ENCODE measurements around the gene CSH1. TPM values are rescaled to one million over a fixed set of nuclear protein-coding genes. Genes with fewer than 3 reads are reported as not detected.
A peak's percentile ranks its signal among the peaks of the same experiment; 100 is the strongest.
"Not testable (repeated sequence)": the region's sequence is repeated elsewhere in the genome, so short reads cannot be mapped to it uniquely, and the experiment has no call there.

Gene CSH1
- polyA plus RNA-seq, 1 donor, result 0.30 TPM

GRCh38 chr17:63869491-63870291 lies 26.7 kb downstream of the CSH1 start:
- no CpG with 5 or more reads among the region's 9 CpGs for WGBS (ENCODE audit: insufficient coverage, low lambda C conversion rate)

DNA sequence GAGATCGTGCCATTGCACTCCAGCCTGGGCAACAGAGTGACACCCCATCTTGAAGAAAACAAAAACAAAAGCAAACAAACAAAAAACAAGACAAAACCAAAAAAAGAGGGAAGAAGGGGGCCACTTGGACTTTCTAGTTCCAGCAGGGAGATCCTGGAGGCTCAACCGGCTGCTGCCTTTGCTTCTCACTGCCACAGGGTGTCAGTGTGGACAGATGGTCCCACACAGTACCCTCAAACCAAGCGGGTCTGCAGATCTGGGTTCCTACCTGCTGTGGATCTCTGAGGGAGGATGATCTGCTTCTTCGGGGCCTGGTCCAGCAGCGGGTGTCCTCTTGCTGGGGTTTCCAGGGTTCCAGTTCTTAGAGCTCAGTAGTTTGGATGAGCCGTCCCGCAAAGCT lies 29.7 kb downstream of the CSH1 start:
- DNase-seq; H3K4me3 ChIP-seq (ENCODE audit: low read length); H3K9me3 ChIP-seq (ENCODE audit: control insufficient read depth, low read depth, low read length); H3K27ac ChIP-seq (ENCODE audit: low read length); H3K36me3 ChIP-seq (ENCODE audit: control insufficient read depth, insufficient read depth, low read length); H3K27me3 ChIP-seq (ENCODE audit: control insufficient read depth, insufficient read depth, low read length); H3K4me1 ChIP-seq (ENCODE audit: control insufficient read depth, insufficient read depth, low read length): not testable (repeated sequence)
- WGBS (ENCODE audit: insufficient coverage, low lambda C conversion rate), result no CpG with 5 or more reads among the region's 7 CpGs

More at GRCh38 chr17:63869491-63870291, 26.7 kb downstream of the CSH1 start:
- not testable (repeated sequence) for H3K27me3 ChIP-seq (ENCODE audit: control insufficient read depth, insufficient read depth, low read length); H3K27ac ChIP-seq (ENCODE audit: low read length); H3K9me3 ChIP-seq (ENCODE audit: control insufficient read depth, low read depth, low read length); H3K4me1 ChIP-seq (ENCODE audit: control insufficient read depth, insufficient read depth, low read length); H3K4me3 ChIP-seq (ENCODE audit: low read length); DNase-seq; H3K36me3 ChIP-seq (ENCODE audit: control insufficient read depth, insufficient read depth, low read length)

DNA sequence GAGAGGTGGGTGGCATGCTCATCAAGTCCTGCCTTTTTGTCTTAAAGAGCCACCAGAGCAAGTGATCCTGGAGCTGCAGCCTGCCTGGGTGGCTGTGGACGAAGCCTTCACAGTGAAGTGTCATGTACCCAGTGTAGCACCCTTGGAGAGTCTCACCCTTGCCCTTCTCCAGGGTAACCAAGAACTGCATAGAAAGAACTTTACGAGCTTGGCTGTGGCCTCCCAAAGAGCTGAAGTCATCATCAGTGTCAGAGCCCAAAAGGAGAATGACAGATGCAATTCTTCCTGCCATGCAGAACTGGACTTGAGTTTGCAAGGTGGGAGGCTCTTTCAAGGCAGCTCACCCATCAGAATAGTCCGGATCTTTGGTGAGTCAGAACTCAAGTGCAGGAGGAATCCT lies 37.1 kb downstream of the CSH1 start:
- H3K4me3 ChIP-seq (ENCODE audit: low read length), result no peak overlapping the region
- no peak for DNase-seq
- no peaks in the 10 kb centered on the region for H3K4me1 ChIP-seq (ENCODE audit: control insufficient read depth, insufficient read depth, low read length)
- H3K36me3 ChIP-seq (ENCODE audit: control insufficient read depth, insufficient read depth, low read length), result no peaks in the 10 kb centered on the region
- H3K27me3 ChIP-seq (ENCODE audit: control insufficient read depth, insufficient read depth, low read length), result peaks cover 9% of the 10 kb centered on the region
- WGBS (ENCODE audit: insufficient coverage, low lambda C conversion rate), result no CpG with 5 or more reads among the region's 3 CpGs
- no peaks in the 10 kb centered on the region for H3K9me3 ChIP-seq (ENCODE audit: control insufficient read depth, low read depth, low read length)
- H3K27ac ChIP-seq (ENCODE audit: low read length), result no peak overlapping the region

DNA sequence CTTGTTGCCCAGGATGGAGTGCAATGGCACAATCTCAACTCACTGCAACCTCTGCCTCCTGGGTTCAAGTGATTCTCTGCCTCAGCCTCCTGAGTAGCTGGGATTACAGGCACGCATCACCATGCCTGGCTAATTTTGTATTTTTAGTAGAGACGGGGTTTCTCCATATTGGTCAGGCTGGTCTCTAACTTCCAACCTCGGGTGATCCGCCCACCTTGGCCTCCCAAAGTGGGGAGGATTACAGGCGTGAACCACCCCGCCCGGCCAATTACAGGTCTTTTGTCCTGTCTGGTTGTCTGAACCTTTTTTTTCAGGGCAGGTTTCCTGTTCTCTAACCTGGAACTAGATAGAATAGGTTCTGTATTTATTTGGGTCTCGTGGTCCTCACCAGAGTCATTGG lies 39.9 kb downstream of the CSH1 start:
- H3K9me3 ChIP-seq (ENCODE audit: control insufficient read depth, low read depth, low read length); DNase-seq; H3K27me3 ChIP-seq (ENCODE audit: control insufficient read depth, insufficient read depth, low read length); H3K27ac ChIP-seq (ENCODE audit: low read length); H3K4me1 ChIP-seq (ENCODE audit: control insufficient read depth, insufficient read depth, low read length); H3K4me3 ChIP-seq (ENCODE audit: low read length); H3K36me3 ChIP-seq (ENCODE audit: control insufficient read depth, insufficient read depth, low read length): not testable (repeated sequence)
- 100% methylated on average over 1 of the region's 8 CpGs for WGBS (ENCODE audit: insufficient coverage, low lambda C conversion rate)

DNA sequence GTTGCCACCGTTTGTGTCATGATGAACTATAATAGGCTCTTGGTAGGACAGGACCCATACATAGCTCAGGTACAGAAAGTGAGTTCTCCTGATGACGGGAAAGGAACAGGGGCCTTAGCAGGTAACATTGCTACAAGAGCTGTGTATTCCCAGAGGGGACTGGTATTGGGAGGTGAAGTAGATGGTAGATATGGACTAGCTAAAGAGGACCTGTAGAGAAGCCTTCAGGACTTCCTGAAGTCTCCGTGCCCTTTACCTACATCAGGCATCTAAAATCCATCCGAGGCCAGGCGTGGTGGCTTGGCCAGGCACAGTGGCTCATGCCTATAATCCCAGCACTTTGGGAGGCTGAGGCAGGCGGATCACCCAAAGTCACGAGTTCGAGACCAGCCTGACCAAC lies 41.2 kb downstream of the CSH1 start:
- Histone ChIP-seq H3K27me3 (ENCODE audit: control insufficient read depth, insufficient read depth, low read length) (peaks cover 4% of the 10 kb centered on the region), H3K4me3 (ENCODE audit: low read length) (no peak overlapping the region), H3K9me3 (ENCODE audit: control insufficient read depth, low read depth, low read length) (no peaks in the 10 kb centered on the region), H3K4me1 (ENCODE audit: control insufficient read depth, insufficient read depth, low read length) (no peaks in the 10 kb centered on the region), H3K27ac (ENCODE audit: low read length) (no peak overlapping the region), H3K36me3 (ENCODE audit: control insufficient read depth, insufficient read depth, low read length) (no peaks in the 10 kb centered on the region)
- WGBS (ENCODE audit: insufficient coverage, low lambda C conversion rate), result no CpG with 5 or more reads among the region's 8 CpGs
- no peak for DNase-seq

GRCh38 chr17:63854709-63855108 lies 41.7 kb downstream of the CSH1 start:
- WGBS (ENCODE audit: insufficient coverage, low lambda C conversion rate), result 20% methylated on average over 1 of the region's 5 CpGs
- H3K4me3 ChIP-seq (ENCODE audit: low read length), result no peak overlapping the region
- H3K36me3 ChIP-seq (ENCODE audit: control insufficient read depth, insufficient read depth, low read length), result no peaks in the 10 kb centered on the region
- H3K27me3 ChIP-seq (ENCODE audit: control insufficient read depth, insufficient read depth, low read length), result peaks cover under 1% of the 10 kb centered on the region
- no peak for DNase-seq
- H3K4me1 ChIP-seq (ENCODE audit: control insufficient read depth, insufficient read depth, low read length), result no peaks in the 10 kb centered on the region
- H3K9me3 ChIP-seq (ENCODE audit: control insufficient read depth, low read depth, low read length), result peaks cover 1% of the 10 kb centered on the region
- no peak overlapping the region for H3K27ac ChIP-seq (ENCODE audit: low read length)

GRCh38 chr17:63853260-63853659 lies 43.1 kb downstream of the CSH1 start:
- 80% methylated on average over 1 of the region's 2 CpGs for WGBS (ENCODE audit: insufficient coverage, low lambda C conversion rate)

DNA sequence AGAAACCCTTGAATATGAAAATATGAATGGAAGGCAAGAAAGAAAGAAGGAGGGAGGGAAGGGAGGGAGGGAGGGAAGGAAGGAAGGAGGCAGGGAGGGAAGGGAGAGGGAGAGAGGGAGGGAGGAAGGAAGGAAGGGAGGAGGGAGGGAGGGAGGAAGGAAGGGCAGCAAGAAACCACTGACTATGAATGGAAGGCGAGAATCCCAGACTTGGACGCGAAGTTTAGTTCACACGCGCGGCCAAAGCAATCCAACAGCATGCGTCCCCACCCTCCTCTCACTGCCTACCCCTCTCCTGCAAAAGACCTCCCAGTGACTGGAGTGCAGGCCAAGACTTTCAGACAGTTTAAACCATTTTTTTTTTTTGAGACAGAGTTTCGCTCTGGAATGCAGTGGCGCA lies 46.0 kb downstream of the CSH1 start:
- WGBS (ENCODE audit: insufficient coverage, low lambda C conversion rate), result no CpG with 5 or more reads among the region's 9 CpGs
- H3K4me3 ChIP-seq (ENCODE audit: low read length), result no peak overlapping the region
- no peaks in the 10 kb centered on the region for H3K4me1 ChIP-seq (ENCODE audit: control insufficient read depth, insufficient read depth, low read length)
- no peaks in the 10 kb centered on the region for H3K36me3 ChIP-seq (ENCODE audit: control insufficient read depth, insufficient read depth, low read length)
- no peak overlapping the region for H3K27ac ChIP-seq (ENCODE audit: low read length)
- DNase-seq, result no peak
- H3K27me3 ChIP-seq (ENCODE audit: control insufficient read depth, insufficient read depth, low read length), result no peaks in the 10 kb centered on the region
- H3K9me3 ChIP-seq (ENCODE audit: control insufficient read depth, low read depth, low read length), result peaks cover 16% of the 10 kb centered on the region

More at GRCh38 chr17:63853260-63853659, 43.1 kb downstream of the CSH1 start:
- Histone ChIP-seq H3K36me3 (ENCODE audit: control insufficient read depth, insufficient read depth, low read length) (no peaks in the 10 kb centered on the region), H3K27me3 (ENCODE audit: control insufficient read depth, insufficient read depth, low read length) (no peaks in the 10 kb centered on the region), H3K27ac (ENCODE audit: low read length) (no peak overlapping the region), H3K9me3 (ENCODE audit: control insufficient read depth, low read depth, low read length) (peaks cover 15% of the 10 kb centered on the region), H3K4me1 (ENCODE audit: control insufficient read depth, insufficient read depth, low read length) (no peaks in the 10 kb centered on the region), H3K4me3 (ENCODE audit: low read length) (no peak overlapping the region)
- no peak for DNase-seq

GRCh38 chr17:63848834-63849689 lies 47.3 kb downstream of the CSH1 start:
- Histone ChIP-seq H3K9me3 (ENCODE audit: control insufficient read depth, low read depth, low read length) (peaks cover 16% of the 10 kb centered on the region), H3K27me3 (ENCODE audit: control insufficient read depth, insufficient read depth, low read length) (no peaks in the 10 kb centered on the region), H3K4me3 (ENCODE audit: low read length) (peak overlapping the region; percentile 23), H3K27ac (ENCODE audit: low read length) (no peak overlapping the region), H3K4me1 (ENCODE audit: control insufficient read depth, insufficient read depth, low read length) (no peaks in the 10 kb centered on the region), H3K36me3 (ENCODE audit: control insufficient read depth, insufficient read depth, low read length) (no peaks in the 10 kb centered on the region)
- 0% methylated on average over 1 of the region's 82 CpGs for WGBS (ENCODE audit: insufficient coverage, low lambda C conversion rate)
- peak; percentile 88 to 93 for DNase-seq

- Histone ChIP-seq H3K27me3 (ENCODE audit: control insufficient read depth, insufficient read depth, low read length) (no peaks in the 10 kb centered on the region), H3K36me3 (ENCODE audit: control insufficient read depth, insufficient read depth, low read length) (no peaks in the 10 kb centered on the region), H3K4me3 (ENCODE audit: low read length) (no peak overlapping the region), H3K27ac (ENCODE audit: low read length) (no peak overlapping the region), H3K4me1 (ENCODE audit: control insufficient read depth, insufficient read depth, low read length) (peaks cover 4% of the 10 kb centered on the region), H3K9me3 (ENCODE audit: control insufficient read depth, low read depth, low read length) (peaks cover 16% of the 10 kb centered on the region)
- WGBS (ENCODE audit: insufficient coverage, low lambda C conversion rate), result no CpG with 5 or more reads among the region's 3 CpGs
- DNase-seq, result no peak
Observed at GRCh38 chr17:63847525-63848249, 48.7 kb downstream of the CSH1 start.

All from large intestine (tissue), 3 donors.